K562 (cell line): ENCODE measurements around the gene MEIKIN. TPM values are rescaled to one million over a fixed set of nuclear protein-coding genes. Genes with fewer than 3 reads are reported as not detected.
A peak's percentile ranks its signal among the peaks of the same experiment; 100 is the strongest.

ENCODE experiments used
- CAMTA2 ChIP-seq: fragments of 250-450 bp; sonication (Bioruptor Pico); conservative IDR thresholded peaks from 2 replicates; pipeline ENCODE4 v1.5.1; 2022
- CCAR2 ChIP-seq: fragments of 200-400 bp; formaldehyde crosslinking; IDR thresholded peaks from 2 replicates; pipeline ENCODE4 v1.6.1; 2017; ENCODE audit warnings: mild to moderate bottlenecking, low read depth, low read length
- EHMT2 ChIP-seq: fragments of 450-650 bp; IDR thresholded peaks from 2 replicates; pipeline ENCODE4 v1.6.1; 2018; ENCODE audit warnings: antibody characterized with exemption
- EP400 ChIP-seq: fragments of 450-650 bp; IDR thresholded peaks from 2 replicates; pipeline ENCODE4 v1.6.1; 2017; ENCODE audit warnings: antibody characterized with exemption, mild to moderate bottlenecking, moderate library complexity
- FOXK2 ChIP-seq, 2 experiments: fragments of 450-650 bp; IDR thresholded peaks in 1 of 2; conservative IDR thresholded peaks in 1 of 2; 2 replicates each; pipeline ENCODE4 v1.6.1; 2016; ENCODE audit warnings: low read depth in 2 of 2, mild to moderate bottlenecking in 1 of 2
- HMG20A ChIP-seq: fragments of 450-650 bp; formaldehyde crosslinking; conservative IDR thresholded peaks from 2 replicates; pipeline ENCODE4 v1.4.0; 2020; ENCODE audit warnings: mild to moderate bottlenecking, mixed read lengths
- MBD1 ChIP-seq: fragments of 250-450 bp; sonication (Bioruptor Pico); IDR thresholded peaks from 2 replicates; pipeline ENCODE4 v1.8.0; 2022; ENCODE audit warnings: inconsistent platforms
- NCOA2 ChIP-seq, 2 experiments: fragments of 450-650 bp; IDR thresholded peaks; 2 replicates each; pipeline ENCODE4 v1.6.1; 2018; ENCODE audit warnings: mild to moderate bottlenecking in 2 of 2, moderate library complexity in 1 of 2; ENCODE audit not compliant: partially characterized antibody in 2 of 2
- NCOA4 ChIP-seq: fragments of 450-650 bp; IDR thresholded peaks from 2 replicates; pipeline ENCODE4 v1.6.1; 2018; ENCODE audit warnings: mild to moderate bottlenecking; ENCODE audit not compliant: partially characterized antibody
- NCOR1 ChIP-seq: fragments of 450-650 bp; IDR thresholded peaks from 2 replicates; pipeline ENCODE4 v1.6.1; 2016; ENCODE audit warnings: mild to moderate bottlenecking, moderate library complexity
- NR2C2 ChIP-seq, 2 experiments: fragments of 200-800 bp in 1 of 2; sonication (Bioruptor generic) in 1 of 2; sonication (generic) in 1 of 2; formaldehyde crosslinking in 1 of 2; IDR thresholded peaks; 2 replicates each; pipeline versions ENCODE4 v1.6.1 to v1.8.0; 2016 to 2022; ENCODE audit warnings: mild to moderate bottlenecking in 1 of 2, missing compliant biosample characterization in 1 of 2, missing genetic modification characterization in 1 of 2, missing genetic modification reagents in 1 of 2
- PRPF4 ChIP-seq: fragments of 200-400 bp; formaldehyde crosslinking; IDR thresholded peaks from one replicate; pipeline ENCODE4 v1.6.1; 2017; ENCODE audit warnings: low read length, low read depth, mild to moderate bottlenecking; ENCODE audit not compliant: insufficient read depth, poor library complexity, severe bottlenecking
- SIN3A ChIP-seq, 2 experiments: fragments of 150-350 bp in 1 of 2; IDR thresholded peaks; 2 replicates each; pipeline ENCODE4 v1.6.1; 2011 to 2016; ENCODE audit warnings: borderline replicate concordance in 2 of 2, low read depth in 2 of 2, low read length in 2 of 2, mild to moderate bottlenecking in 2 of 2, moderate library complexity in 2 of 2; ENCODE audit not compliant: control insufficient read depth in 1 of 2
- TARDBP ChIP-seq: fragments of 450-650 bp; IDR thresholded peaks from 2 replicates; pipeline ENCODE4 v1.6.1; 2016
- VEZF1 ChIP-seq: fragments of 200-800 bp; sonication (Bioruptor generic); IDR thresholded peaks from 2 replicates; pipeline ENCODE4 v1.6.1; 2017; ENCODE audit warnings: missing genetic modification characterization, missing compliant biosample characterization
- XRCC3 ChIP-seq: fragments of 450-650 bp; IDR thresholded peaks from 2 replicates; pipeline ENCODE4 v1.6.1; 2017; ENCODE audit warnings: mild to moderate bottlenecking, moderate library complexity
- ZFP30 ChIP-seq: fragments of 250-450 bp; sonication (Bioruptor Pico); IDR thresholded peaks from 2 replicates; pipeline ENCODE4 v1.8.0; 2022; ENCODE audit warnings: moderate library complexity, mild to moderate bottlenecking, inconsistent platforms, borderline replicate concordance
- ZNF124 ChIP-seq: sonication (generic); formaldehyde crosslinking; IDR thresholded peaks from 2 replicates; pipeline ENCODE4 v1.8.1; 2022; ENCODE audit warnings: missing genetic modification reagents
- ZNF384 ChIP-seq: IDR thresholded peaks from 2 replicates; pipeline ENCODE4 v1.6.1; 2012; ENCODE audit warnings: low read depth, low read length, improper control_type of control experiment
- ZNF551 ChIP-seq: fragments of 250-450 bp; sonication (Bioruptor Pico); IDR thresholded peaks from 2 replicates; pipeline ENCODE4 v1.5.0; 2021; ENCODE audit warnings: mild to moderate bottlenecking, moderate library complexity
- ZNF644 ChIP-seq: fragments of 200-800 bp; sonication (Bioruptor generic); IDR thresholded peaks from 2 replicates; pipeline ENCODE4 v1.6.1; 2016; ENCODE audit warnings: low read depth, missing genetic modification characterization, missing compliant biosample characterization
- ZNF740 ChIP-seq, 3 experiments: fragments of 200-800 bp in 1 of 3; sonication (Bioruptor generic) in 1 of 3; sonication (generic) in 1 of 3; formaldehyde crosslinking in 1 of 3; IDR thresholded peaks; 2 replicates each; pipeline versions ENCODE4 v1.6.1 to v1.8.0; 2016 to 2022; ENCODE audit warnings: mild to moderate bottlenecking in 2 of 3, missing compliant biosample characterization in 2 of 3, missing genetic modification characterization in 2 of 3, missing genetic modification reagents in 1 of 3
- polyA plus RNA-seq, 8 experiments: library from polyadenylated mRNA; depleted of rRNA in 4 of 8; stranded (reverse) in 5 of 8; unstranded in 3 of 8; fragments of >200 nt; fragmentation: Nextera tagmentation in 2 of 8; fragmentation: Illumina TruSeq in 1 of 8; extraction: Ambion mirVana in 2 of 8; extraction: Trizol in 1 of 8; gene quantifications; 2 replicates each; pipeline versions ENCODE4 v1.2.1 to v1.2.3, GENCODE V29; 2011 to 2014; ENCODE audit warnings: inconsistent platforms in 1 of 8, missing spikeins in 1 of 8
- total RNA-seq, 7 experiments: library from RNA; depleted of rRNA in 6 of 7; stranded (reverse); fragments of >200 nt in 6 of 7; fragmentation: Illumina TruSeq in 2 of 7; extraction: Trizol in 2 of 7; gene quantifications; 2 replicates each; pipeline versions ENCODE4 v1.2.1 to v1.2.3, GENCODE V29; 2011 to 2021; ENCODE audit warnings: low replicate concordance in 1 of 7
- TF ChIP-seq, protein P1 (sequence below): fragments of 250-450 bp; sonication (Bioruptor Pico); IDR thresholded peaks from 2 replicates; pipeline ENCODE4 v1.8.0; 2022; ENCODE audit warnings: moderate library complexity, mild to moderate bottlenecking, inconsistent platforms

The MEIKIN gene
- total and polyA plus RNA-seq, 9 of the 15 experiments (the other 6 are each of a cell fraction or from before 2014, with no cell fraction given) = 0.18 TPM; not detected in 8

DNA sequence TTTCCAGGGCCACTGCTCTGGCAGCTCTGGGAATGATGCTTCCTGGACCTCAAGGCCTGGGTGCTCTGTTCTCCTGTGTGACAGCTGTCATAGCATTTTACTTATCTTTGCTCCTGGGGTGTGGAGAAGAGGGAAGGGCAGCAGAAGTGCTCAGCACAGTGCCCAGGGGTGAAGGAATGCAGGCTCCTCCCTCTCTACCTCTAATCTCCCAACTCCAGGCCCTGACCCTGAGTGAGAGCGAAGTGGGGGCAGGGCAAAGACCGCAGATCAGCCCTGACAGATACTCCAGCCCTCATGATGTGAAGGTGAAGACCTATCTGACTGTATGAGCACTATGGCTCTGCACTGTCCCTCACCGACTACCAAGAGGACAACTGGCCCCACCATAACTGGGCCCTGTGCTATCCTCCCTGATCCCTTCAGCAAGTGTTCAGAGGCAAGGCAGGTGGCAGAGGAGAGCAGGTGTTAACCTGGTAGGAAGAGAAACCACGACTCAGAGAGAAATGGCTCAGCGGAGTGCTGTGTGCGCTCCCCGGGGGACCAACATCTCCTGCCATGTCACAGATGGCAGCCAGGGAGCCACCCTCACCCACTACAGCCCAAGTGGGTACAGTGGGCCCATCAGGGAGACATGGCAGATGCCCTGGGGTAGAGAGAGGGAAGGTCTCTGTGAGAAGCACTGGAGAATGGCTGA is 49.2 kb upstream of the MEIKIN start (continued):
- TF ChIP-seq NR2C2 (CRISPR knock-in tag; IDR thresholded peaks at IDR 0.05) = peak; percentile 69; the same call in 1 of the 2 replicates
- peak; percentile 76 for TF ChIP-seq NR2C2 (tag; IDR thresholded peaks at IDR 0.05)
- TF ChIP-seq SIN3A (IDR thresholded peaks at IDR 0.05; ENCODE audit: borderline replicate concordance in 2 of 2, control insufficient read depth in 1 of 2, low read depth in 2 of 2, low read length in 2 of 2) = 0 out of 4 replicates have a peak, but pooled peaks of 1 of the 2 experiments have one; percentile 47
- no peak for TF ChIP-seq MBD1 (CRISPR knock-in tag)
- no peak for TF ChIP-seq ZFP30
- no peak for TF ChIP-seq XRCC3
- TF ChIP-seq NCOA2 (IDR thresholded peaks at IDR 0.05; ENCODE audit: partially characterized antibody in 2 of 2) = no peak
- no peak for TF ChIP-seq CCAR2
- TF ChIP-seq, protein P1, sequence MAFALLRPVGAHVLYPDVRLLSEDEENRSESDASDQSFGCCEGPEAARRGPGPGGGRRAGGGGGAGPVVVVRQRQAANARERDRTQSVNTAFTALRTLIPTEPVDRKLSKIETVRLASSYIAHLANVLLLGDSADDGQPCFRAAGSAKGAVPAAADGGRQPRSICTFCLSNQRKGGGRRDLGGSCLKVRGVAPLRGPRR (CRISPR knock-in tag) = no peak
- peak; percentile 91 for TF ChIP-seq ZNF644 (tag)
- TF ChIP-seq ZNF551 = no peak
- TF ChIP-seq EP400 = no peak
- TF ChIP-seq NCOR1 = peak; percentile 96
- no peak for TF ChIP-seq ZNF384
- TF ChIP-seq EHMT2 = 0 out of 2 replicates have a peak, but pooled peaks have one; percentile 44
- no peak; the same call in 1 of the 2 replicates for TF ChIP-seq ZNF740 (CRISPR knock-in tag; IDR thresholded peaks at IDR 0.05)
- TF ChIP-seq ZNF740 (tag; IDR thresholded peaks at IDR 0.05) = no peak
- TF ChIP-seq CAMTA2 (CRISPR knock-in tag) = no peak
- no peak for TF ChIP-seq HMG20A
- TF ChIP-seq NCOA4 = peak; percentile 4
- TF ChIP-seq PRPF4 = no peak
- TF ChIP-seq TARDBP = peak; percentile 84; the same call in 1 of the 2 replicates
- peak; percentile 71 for TF ChIP-seq VEZF1 (CRISPR knock-in tag)
- no peak for TF ChIP-seq ZNF124
- TF ChIP-seq FOXK2 (conservative IDR thresholded peaks at IDR 0.05 in 1 of 2, IDR thresholded peaks at IDR 0.05 in 1 of 2; ENCODE audit: low read depth in 2 of 2) = no peak
